ENCODE measurements around the gene DRC1. TPM values are rescaled to one million over a fixed set of nuclear protein-coding genes. Genes with fewer than 3 reads are reported as not detected.

Gene DRC1
- total RNA-seq, 1 experiment from 2014 or later, result not detected

GRCh38 chr2:26473796-26474195 is 72.1 kb downstream of the DRC1 start:
- Histone ChIP-seq H3K27ac (ENCODE audit: insufficient read length, low read depth, low read length) (no peak overlapping the region), H2BK20ac (ENCODE audit: low read depth, low read length, poor library complexity, severe bottlenecking) (no peak overlapping the region), H2BK120ac (ENCODE audit: low read depth, low read length, poor library complexity, severe bottlenecking) (no peak overlapping the region), H3K4ac (ENCODE audit: low read depth, low read length) (no peak overlapping the region), H3K56ac (ENCODE audit: insufficient read length, low read depth, low read length) (no peak overlapping the region), H3K4me1 (ENCODE audit: insufficient read depth, low read length) (no peaks in the 10 kb centered on the region; the same call in 1 of the 2 replicates), H3K79me1 (ENCODE audit: insufficient read depth, low read depth, low read length, poor library complexity, severe bottlenecking) (no peaks in the 10 kb centered on the region), H2AFZ (ENCODE audit: low read length) (no peak overlapping the region), H3K23me2 (ENCODE audit: insufficient read length, low read depth, low read length, poor library complexity, severe bottlenecking) (no peaks in the 10 kb centered on the region), H2AK5ac (ENCODE audit: insufficient read length, low read length) (no peak overlapping the region), H3K18ac (ENCODE audit: insufficient read length, low read depth, low read length) (no peak overlapping the region), H2BK12ac (ENCODE audit: insufficient read length, low read depth, low read length) (no peak overlapping the region), H3K9ac (ENCODE audit: extremely low read depth, insufficient read length, low read length) (no peak overlapping the region), H3K4me2 (ENCODE audit: insufficient read depth, insufficient read length, low read length) (no peak overlapping the region), H2BK5ac (ENCODE audit: insufficient read length, low read length) (no peak overlapping the region), H2BK15ac (ENCODE audit: low read depth, low read length) (no peak overlapping the region), H3K79me2 (ENCODE audit: insufficient read depth, low read length) (no peaks in the 10 kb centered on the region), H4K20me1 (ENCODE audit: control insufficient read depth, insufficient read depth, insufficient read length) (no peaks in the 10 kb centered on the region), H4K8ac (replicated peaks; ENCODE audit: insufficient read length, low read depth, low read length) (no peak overlapping the region), H4K91ac (ENCODE audit: insufficient read length, low read depth, low read length) (no peak overlapping the region), H3T11ph (ENCODE audit: low read length) (no peak overlapping the region), H3K27me3 (ENCODE audit: insufficient read depth, low read length) (no peaks in the 10 kb centered on the region), H3K23ac (ENCODE audit: insufficient read length, low read depth, low read length) (no peak overlapping the region), H3K14ac (ENCODE audit: insufficient read depth, low read length) (no peak overlapping the region), H4K5ac (ENCODE audit: insufficient read length, low read depth, low read length) (no peak overlapping the region), H3K9me3 (ENCODE audit: control insufficient read depth, low read depth, low read length) (no peaks in the 10 kb centered on the region)
- peaks cover 6% of the 10 kb centered on the region for H3K27me3 Mint-ChIP-seq (ENCODE audit: low read depth)
- peaks cover 8 to 14% of the 10 kb centered on the region in 2 experiments for H3K4me1 Mint-ChIP-seq
- TF ChIP-seq CTCF (conservative IDR thresholded peaks at IDR 0.05), result no peak
- H3K4me3 Mint-ChIP-seq, result no peak overlapping the region
- peaks cover 2 to 4% of the 10 kb centered on the region in 2 experiments; a peak in 1 of 5 replicates for H3K9me3 Mint-ChIP-seq
- WGBS (ENCODE audit: extremely low coverage, insufficient read length, low lambda C conversion rate), result no CpG with 5 or more reads among the region's 9 CpGs
- H3K27ac Mint-ChIP-seq, result no peak overlapping the region
- peaks cover 0 to 2% (median 0%) of the 10 kb centered on the region in 3 experiments; a peak in 2 of 7 replicates for H3K36me3 Mint-ChIP-seq (ENCODE audit: insufficient read depth in 1 of 3, low read depth in 3 of 3)
- no peak for DNase-seq
